ENCODE data around the gene N4BP2L2. TPM values are rescaled to one million over a fixed set of nuclear protein-coding genes. Genes with fewer than 3 reads are reported as not detected.

Gene N4BP2L2
- total RNA-seq, 1 donor, result 183 TPM

GRCh38 chr13:32542221-32542620, 3.6 kb upstream of the N4BP2L2 start:
- H3K79me2 ChIP-seq (ENCODE audit: insufficient read depth, low read length), result peaks cover 14% of the 10 kb centered on the region
- peaks cover 3% of the 10 kb centered on the region for H3K4me1 ChIP-seq (ENCODE audit: insufficient read depth, low read length)
- no peak overlapping the region for H3K4me3 ChIP-seq (ENCODE audit: insufficient read depth, low read length)
- H2AFZ ChIP-seq (ENCODE audit: low read length), result no peak overlapping the region
- no peak for DNase-seq (ENCODE audit: insufficient read length, low spot score, missing footprints)
- no peak overlapping the region for H3K27ac ChIP-seq (ENCODE audit: low read depth, low read length)
- no peak overlapping the region for H3K4me2 ChIP-seq (ENCODE audit: insufficient read depth, low read length)
- no peaks in the 10 kb centered on the region for H4K20me1 ChIP-seq (ENCODE audit: insufficient read depth, low read length)
- H3K9me3 ChIP-seq (ENCODE audit: low read depth, low read length), result no peaks in the 10 kb centered on the region
- H3K36me3 ChIP-seq (ENCODE audit: insufficient read depth, low read length), result no peaks in the 10 kb centered on the region
- TF ChIP-seq CTCF (IDR thresholded peaks at IDR 0.05; ENCODE audit: extremely low read depth, low read depth, low read length), result no peak
- H3K27me3 ChIP-seq (ENCODE audit: insufficient read depth, low read length), result peaks cover 4% of the 10 kb centered on the region

GRCh38 chr13:32538143-32538620, 413 bp downstream of the N4BP2L2 start:
- H2AFZ ChIP-seq (ENCODE audit: low read length), result peak overlapping the region; percentile 95
- peaks cover 17% of the 10 kb centered on the region for H3K36me3 ChIP-seq (ENCODE audit: insufficient read depth, low read length)
- no peak for TF ChIP-seq CTCF (IDR thresholded peaks at IDR 0.05; ENCODE audit: extremely low read depth, low read depth, low read length)
- H4K20me1 ChIP-seq (ENCODE audit: insufficient read depth, low read length), result peaks cover 3% of the 10 kb centered on the region
- peak; percentile 84 for DNase-seq (ENCODE audit: insufficient read length, low spot score, missing footprints)
- no peaks in the 10 kb centered on the region for H3K9me3 ChIP-seq (ENCODE audit: low read depth, low read length)
- H3K4me2 ChIP-seq (ENCODE audit: insufficient read depth, low read length), result peak overlapping the region; percentile 75
- H3K4me1 ChIP-seq (ENCODE audit: insufficient read depth, low read length), result peaks cover 3% of the 10 kb centered on the region
- no peaks in the 10 kb centered on the region for H3K27me3 ChIP-seq (ENCODE audit: insufficient read depth, low read length)
- H3K27ac ChIP-seq (ENCODE audit: low read depth, low read length), result peak overlapping the region; percentile 98
- peaks cover 52% of the 10 kb centered on the region for H3K79me2 ChIP-seq (ENCODE audit: insufficient read depth, low read length)
- peak overlapping the region; percentile 92 for H3K4me3 ChIP-seq (ENCODE audit: insufficient read depth, low read length)

- H3K4me1 ChIP-seq (ENCODE audit: insufficient read depth, low read length), result peaks cover 3% of the 10 kb centered on the region
- peak overlapping the region; percentile 75 for H3K4me2 ChIP-seq (ENCODE audit: insufficient read depth, low read length)
- H3K27ac ChIP-seq (ENCODE audit: low read depth, low read length), result peak overlapping the region; percentile 98
- peak overlapping the region; percentile 95 for H2AFZ ChIP-seq (ENCODE audit: low read length)
- H3K4me3 ChIP-seq (ENCODE audit: insufficient read depth, low read length), result peak overlapping the region; percentile 92
- peaks cover 3% of the 10 kb centered on the region for H4K20me1 ChIP-seq (ENCODE audit: insufficient read depth, low read length)
- no peak for TF ChIP-seq CTCF (IDR thresholded peaks at IDR 0.05; ENCODE audit: extremely low read depth, low read depth, low read length)
- DNase-seq (ENCODE audit: insufficient read length, low spot score, missing footprints), result no peak
- H3K79me2 ChIP-seq (ENCODE audit: insufficient read depth, low read length), result peaks cover 56% of the 10 kb centered on the region
- no peaks in the 10 kb centered on the region for H3K27me3 ChIP-seq (ENCODE audit: insufficient read depth, low read length)
- no peaks in the 10 kb centered on the region for H3K9me3 ChIP-seq (ENCODE audit: low read depth, low read length)
- H3K36me3 ChIP-seq (ENCODE audit: insufficient read depth, low read length), result peaks cover 17% of the 10 kb centered on the region
These were observed 934 bp downstream of the N4BP2L2 start for GRCh38 chr13:32537580-32538142.

GRCh38 chr13:32535748-32536147, 2.8 kb downstream of the N4BP2L2 start:
- H3K27ac ChIP-seq (ENCODE audit: low read depth, low read length), result no peak overlapping the region
- TF ChIP-seq CTCF (IDR thresholded peaks at IDR 0.05; ENCODE audit: extremely low read depth, low read depth, low read length), result no peak
- DNase-seq (ENCODE audit: insufficient read length, low spot score, missing footprints), result no peak
- no peak overlapping the region for H2AFZ ChIP-seq (ENCODE audit: low read length)
- H3K79me2 ChIP-seq (ENCODE audit: insufficient read depth, low read length), result peaks cover 72% of the 10 kb centered on the region
- peaks cover 12% of the 10 kb centered on the region for H4K20me1 ChIP-seq (ENCODE audit: insufficient read depth, low read length)
- no peaks in the 10 kb centered on the region for H3K27me3 ChIP-seq (ENCODE audit: insufficient read depth, low read length)
- no peaks in the 10 kb centered on the region for H3K9me3 ChIP-seq (ENCODE audit: low read depth, low read length)
- H3K36me3 ChIP-seq (ENCODE audit: insufficient read depth, low read length), result peaks cover 20% of the 10 kb centered on the region
- H3K4me2 ChIP-seq (ENCODE audit: insufficient read depth, low read length), result no peak overlapping the region
- no peak overlapping the region for H3K4me3 ChIP-seq (ENCODE audit: insufficient read depth, low read length)
- peaks cover 8% of the 10 kb centered on the region for H3K4me1 ChIP-seq (ENCODE audit: insufficient read depth, low read length)
